BJ (cell line): ENCODE data around the gene XXYLT1. TPM values are rescaled to one million over a fixed set of nuclear protein-coding genes. Genes with fewer than 3 reads are reported as not detected.

ENCODE experiments used
- CTCF ChIA-PET: fragments of 350-600 bp; formaldehyde crosslinking; extraction: SDS; loops from one replicate; lab custom pipeline; 2021; ENCODE audit warnings: antibody characterized with exemption, inconsistent platforms; lab: Yijun Ruan, JAX
- POLR2A ChIA-PET: fragments of 300-600 bp; sonication (Branson Sonifier 250); formaldehyde crosslinking; extraction: SDS; loops from one replicate; lab custom pipeline; 2021; ENCODE audit warnings: antibody characterized with exemption; lab: Charles Lee
- DNase-seq: peaks from one replicate; pipeline ENCODE4 v3.0.0-alpha.2; 2011; ENCODE audit warnings: low read depth
- H3K27me3 ChIP-seq: 2 replicates; pipeline ENCODE4 v1.6.0; 2011; ENCODE audit warnings: low read length; ENCODE audit not compliant: control insufficient read depth, insufficient read depth
- H3K36me3 ChIP-seq: 2 replicates; pipeline ENCODE4 v1.5.1; 2011; ENCODE audit warnings: low read length; ENCODE audit not compliant: control insufficient read depth, insufficient read depth
- H3K4me3 ChIP-seq: 2 replicates; pipeline ENCODE4 v1.5.1; 2011; ENCODE audit warnings: low read depth, mild to moderate bottlenecking, control low read depth, low read length
- CTCF ChIP-seq: IDR thresholded peaks from 2 replicates; pipeline ENCODE4 v1.5.1; 2011; ENCODE audit warnings: low read depth, mild to moderate bottlenecking, control low read depth, inconsistent platforms, low read length, moderate library complexity; ENCODE audit not compliant: insufficient read depth
- polyA plus RNA-seq: library from polyadenylated mRNA; depleted of rRNA; stranded (reverse); fragments of >200 nt; gene quantifications from 2 replicates; pipeline ENCODE4 v1.2.3, GENCODE V29; 2011

The XXYLT1 gene
- polyA plus RNA-seq, 1 experiment: 33.5 TPM

- ChIA-PET POLR2A (no interaction called here), CTCF (interaction anchor here (1.3 kb wide), 1 partner anchor 24 kb away, joined by 4 read pairs; no protein-coding TSS in a partner anchor)
- TF ChIP-seq CTCF: no peak
- peak; percentile 51 for DNase-seq
- no peak overlapping the region for H3K4me3 ChIP-seq
- H3K27me3 ChIP-seq: no peaks in the 10 kb centered on the region
- no peaks in the 10 kb centered on the region for H3K36me3 ChIP-seq
Observed at GRCh38 chr3:195160257-195160898, 110.6 kb downstream of the XXYLT1 start.

- TF ChIP-seq CTCF: no peak
- Histone ChIP-seq H3K36me3 (no peaks in the 10 kb centered on the region), H3K4me3 (no peak overlapping the region), H3K27me3 (no peaks in the 10 kb centered on the region)
- POLR2A ChIA-PET: no interaction called here
- CTCF ChIA-PET: interaction anchor here (1.3 kb wide), 1 partner anchor 24 kb away, joined by 4 read pairs; no protein-coding TSS in a partner anchor
- peak; percentile 44 for DNase-seq
Observed at GRCh38 chr3:195159814-195160165, 111.2 kb downstream of the XXYLT1 start.

GRCh38 chr3:195159117-195159813 is 111.7 kb downstream of the XXYLT1 start:
- POLR2A ChIA-PET: no interaction called here
- no peak for DNase-seq
- no peaks in the 10 kb centered on the region for H3K36me3 ChIP-seq
- no peak for TF ChIP-seq CTCF
- no peak overlapping the region for H3K4me3 ChIP-seq
- H3K27me3 ChIP-seq: no peaks in the 10 kb centered on the region
- CTCF ChIA-PET: interaction anchor here (0.5 to 1.3 kb wide), 2 partner anchors 16 to 25 kb away, joined by 3 to 4 read pairs; no protein-coding TSS in a partner anchor

GRCh38 chr3:195156286-195156890 is 114.6 kb downstream of the XXYLT1 start:
- DNase-seq: no peak
- Histone ChIP-seq H3K4me3 (no peak overlapping the region), H3K27me3 (no peaks in the 10 kb centered on the region), H3K36me3 (no peaks in the 10 kb centered on the region)
- no peak for TF ChIP-seq CTCF
- POLR2A ChIA-PET: no interaction called here
- CTCF ChIA-PET: interaction anchor here (0.5 kb wide), 1 partner anchor 44 kb away, joined by 3 read pairs; no protein-coding TSS in a partner anchor
